HG02852 (cell line): ENCODE measurements around the gene NPHP4.

Experiments
- ATAC-seq: cut with Tn5 transposase; IDR thresholded peaks from one replicate; pipeline ENCODE4 v1.9.1; 2021; ENCODE audit warnings: mild to moderate bottlenecking, moderate library complexity; ENCODE audit not compliant: unreplicated experiment

The NPHP4 gene

GRCh38 chr1:5992026-5992813 lies at the start of gene NPHP4:
NPHP4 (minus strand) TSS chr1:5992425; CDS start chr1:5986289, 6,136 bp downstream.
- peak; percentile 87 for ATAC-seq

- no peak for ATAC-seq
Observed at GRCh38 chr1:6041432-6042062, 49.3 kb upstream of the NPHP4 start.

- no peak for ATAC-seq
Observed at GRCh38 chr1:6040861-6041415, 48.7 kb upstream of the NPHP4 start.

- ATAC-seq, result no peak
Observed at GRCh38 chr1:6040444-6040843, 48.2 kb upstream of the NPHP4 start.

- ATAC-seq, result no peak
Observed at GRCh38 chr1:6039031-6039430, 46.8 kb upstream of the NPHP4 start.

GRCh38 chr1:6038603-6039002 lies 46.4 kb upstream of the NPHP4 start:
- no peak for ATAC-seq

- no peak for ATAC-seq
Observed at GRCh38 chr1:6037338-6037762, 45.1 kb upstream of the NPHP4 start.

- no peak for ATAC-seq
Observed at GRCh38 chr1:6035719-6036118, 43.5 kb upstream of the NPHP4 start.

- ATAC-seq, result no peak
Observed at GRCh38 chr1:6035303-6035702, 43.1 kb upstream of the NPHP4 start.

- no peak for ATAC-seq
Observed at GRCh38 chr1:6034750-6035096, 42.5 kb upstream of the NPHP4 start.

- ATAC-seq, result no peak
Observed at GRCh38 chr1:6033986-6034749, 41.9 kb upstream of the NPHP4 start.

GRCh38 chr1:6033124-6033523 lies 40.9 kb upstream of the NPHP4 start:
- no peak for ATAC-seq

GRCh38 chr1:6030547-6031261 lies 38.5 kb upstream of the NPHP4 start:
- ATAC-seq, result no peak

GRCh38 chr1:6030132-6030531 lies 37.9 kb upstream of the NPHP4 start:
- no peak for ATAC-seq

GRCh38 chr1:6029351-6029750 lies 37.1 kb upstream of the NPHP4 start:
- ATAC-seq, result no peak

- peak; percentile 35 for ATAC-seq
Observed at GRCh38 chr1:6028042-6028850, 36.0 kb upstream of the NPHP4 start.

- ATAC-seq, result no peak
Observed at GRCh38 chr1:6027591-6027990, 35.4 kb upstream of the NPHP4 start.

GRCh38 chr1:6026095-6026809 lies 34.0 kb upstream of the NPHP4 start:
- ATAC-seq, result peak; percentile 73
